GM18505 (cell line): ENCODE data around the gene KCNS3.

Experiments
- ATAC-seq: cut with Tn5 transposase; IDR thresholded peaks from one replicate; pipeline ENCODE4 v1.9.1; 2021; ENCODE audit not compliant: unreplicated experiment
- POLR2A ChIP-seq: IDR thresholded peaks from 4 replicates; pipeline ENCODE4 v1.6.1; 2011; ENCODE audit warnings: borderline replicate concordance; ENCODE audit not compliant: insufficient read depth, insufficient read length; ENCODE audit errors: extremely low read depth

KCNS3 gene

DNA sequence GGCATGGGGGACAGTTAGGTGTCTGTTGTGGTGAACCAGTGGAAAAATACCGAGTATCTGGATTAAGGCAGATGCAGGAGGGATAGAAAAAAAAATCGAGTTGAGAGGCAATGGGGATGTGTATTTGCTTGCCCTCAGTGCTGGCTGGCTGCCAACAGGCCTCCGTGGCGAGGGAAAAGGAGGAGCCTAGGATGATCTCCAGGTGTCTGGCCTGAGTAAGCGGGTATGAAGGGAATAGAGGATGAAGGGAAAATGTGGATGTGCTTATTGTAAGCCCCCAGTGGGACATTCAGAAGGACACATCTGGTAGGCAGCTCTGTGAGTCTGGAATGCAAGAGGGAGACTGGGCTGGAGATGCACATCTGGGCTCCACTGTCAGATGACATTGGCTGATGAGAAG lies 22.8 kb downstream of the KCNS3 start:
- ATAC-seq = no peak
- no peak for TF ChIP-seq POLR2A

DNA sequence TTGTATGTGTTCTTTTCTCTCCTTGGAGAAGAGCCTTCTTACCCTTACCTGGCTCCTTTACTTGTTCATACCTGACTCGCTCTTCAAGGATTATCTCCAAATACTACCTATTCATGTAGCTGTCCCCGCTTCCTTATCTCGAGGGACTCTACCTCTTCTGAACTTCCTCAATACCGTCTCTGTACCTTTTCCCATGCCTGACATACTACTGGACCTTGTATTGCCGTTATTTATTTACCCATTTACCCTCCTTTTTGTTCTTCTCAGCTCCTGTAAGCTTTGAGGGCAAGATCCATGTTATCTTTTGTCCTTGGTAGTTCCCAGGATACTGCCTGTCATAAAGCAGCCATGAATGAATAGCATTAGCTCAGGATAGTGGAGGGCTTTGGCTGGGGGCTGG lies 32.5 kb downstream of the KCNS3 start:
- no peak for ATAC-seq
- TF ChIP-seq POLR2A = no peak

DNA sequence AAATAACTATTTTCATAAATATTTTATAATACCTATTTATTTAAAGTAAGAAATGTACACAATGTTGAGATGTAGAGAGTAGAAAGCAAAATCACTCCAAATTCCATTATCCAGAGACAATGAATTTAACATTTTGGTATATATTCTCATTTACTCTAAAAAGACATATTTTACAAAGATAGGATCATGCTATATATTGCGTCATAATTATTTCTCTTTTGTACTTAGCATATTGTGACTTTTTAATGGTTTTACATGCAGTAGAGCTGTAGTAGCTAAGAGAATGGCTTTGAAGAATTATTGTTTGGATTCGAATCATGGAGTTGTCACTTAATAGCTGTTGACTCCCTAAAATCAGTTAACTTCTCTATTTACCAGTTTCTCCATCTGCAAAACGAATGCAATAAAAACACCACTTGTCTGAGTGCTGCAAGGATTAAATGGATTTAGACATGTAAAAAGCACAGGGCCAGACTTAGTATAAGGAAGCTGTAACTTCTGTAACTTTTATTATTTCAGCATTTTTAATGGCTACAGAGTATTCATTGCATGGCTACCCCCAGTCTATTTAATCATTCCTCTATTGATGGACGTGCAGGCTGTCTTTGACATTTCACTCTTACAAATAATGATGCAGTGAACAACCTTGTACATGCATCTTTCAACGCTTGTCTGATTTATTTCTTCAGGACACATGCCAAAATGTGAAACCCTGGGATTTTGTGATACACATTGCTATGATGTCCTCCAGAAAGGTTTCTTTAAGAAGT lies 33.2 kb downstream of the KCNS3 start:
- TF ChIP-seq POLR2A = no peak
- peak; percentile 23 for ATAC-seq

DNA sequence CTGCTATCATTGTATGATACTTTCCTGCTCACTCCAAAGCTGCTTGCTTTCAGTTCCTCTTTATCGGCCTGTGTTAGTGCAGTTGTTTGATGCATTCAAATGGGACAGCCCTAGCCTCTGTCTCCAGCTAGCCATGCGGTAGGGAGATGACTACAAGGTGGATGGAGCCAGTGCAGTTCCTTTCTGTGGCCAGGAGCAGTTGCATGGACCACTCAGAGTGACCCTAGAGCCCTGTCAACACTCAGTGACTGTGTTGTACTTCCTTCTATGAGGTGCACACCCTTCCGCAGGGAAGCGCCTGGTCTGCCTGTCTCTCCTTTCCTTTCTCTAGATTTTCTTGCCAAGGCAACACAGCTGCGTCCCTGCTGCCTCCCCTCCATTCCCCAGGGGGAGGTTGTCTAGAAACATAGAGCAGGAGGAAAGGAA lies 33.8 kb downstream of the KCNS3 start:
- ATAC-seq = peak; percentile 100
- TF ChIP-seq POLR2A = no peak

DNA sequence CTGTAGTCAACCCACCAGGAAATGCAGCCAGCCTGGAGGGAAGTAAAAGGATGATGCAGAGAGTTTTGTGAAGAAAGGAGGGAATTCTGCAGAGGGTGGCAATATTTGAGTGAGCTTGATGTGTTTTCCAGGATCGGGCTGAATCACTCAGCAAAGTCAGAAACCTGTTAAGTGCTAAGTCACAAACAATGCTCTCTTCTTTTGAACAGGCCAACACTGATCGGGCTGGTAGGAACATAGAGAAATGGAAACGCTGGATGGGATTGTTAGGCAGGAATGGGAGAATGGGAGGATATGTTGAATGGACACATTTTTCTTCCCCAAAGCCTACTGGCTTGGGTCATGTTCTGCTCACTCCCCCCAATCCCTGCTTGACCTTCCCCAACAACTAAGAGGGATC lies 36.6 kb downstream of the KCNS3 start:
- no peak for TF ChIP-seq POLR2A

DNA sequence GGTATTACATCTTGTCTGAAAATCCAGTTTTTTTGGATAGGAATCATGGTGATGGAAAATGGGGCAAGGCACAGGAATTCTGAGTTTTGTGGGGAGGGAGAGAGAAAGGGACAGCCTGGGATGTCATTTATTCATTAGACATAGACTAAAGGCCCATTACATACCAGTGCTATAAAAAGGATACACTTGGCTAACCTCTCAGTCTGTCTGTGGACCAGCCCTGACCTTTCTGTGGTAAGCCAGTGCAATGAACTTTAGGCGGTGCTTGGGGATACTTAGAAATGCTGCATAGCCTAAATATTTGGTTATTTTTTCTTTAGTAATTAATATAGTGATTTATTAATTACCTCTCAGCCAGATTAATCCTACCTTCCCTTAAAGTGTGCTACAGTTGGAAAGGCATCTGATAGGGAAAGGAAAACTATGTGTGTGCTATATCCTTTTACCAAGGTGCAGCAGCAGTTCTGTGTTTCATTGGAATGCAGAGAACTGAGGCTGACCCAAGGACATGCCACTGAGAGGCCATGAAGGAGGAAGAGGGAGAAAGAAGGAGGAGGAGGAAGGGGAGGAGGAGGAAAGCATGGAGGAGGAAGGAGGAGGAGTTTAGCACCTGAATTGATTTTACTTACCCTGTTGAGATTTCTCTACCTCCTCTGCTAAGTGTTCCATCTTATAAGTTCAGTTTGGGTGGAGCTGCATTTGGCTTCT lies 37.5 kb downstream of the KCNS3 start:
- no peak for ATAC-seq
- TF ChIP-seq POLR2A = no peak

More for the DNA sequence above, 36.6 kb downstream of the KCNS3 start:
- no peak for ATAC-seq

DNA sequence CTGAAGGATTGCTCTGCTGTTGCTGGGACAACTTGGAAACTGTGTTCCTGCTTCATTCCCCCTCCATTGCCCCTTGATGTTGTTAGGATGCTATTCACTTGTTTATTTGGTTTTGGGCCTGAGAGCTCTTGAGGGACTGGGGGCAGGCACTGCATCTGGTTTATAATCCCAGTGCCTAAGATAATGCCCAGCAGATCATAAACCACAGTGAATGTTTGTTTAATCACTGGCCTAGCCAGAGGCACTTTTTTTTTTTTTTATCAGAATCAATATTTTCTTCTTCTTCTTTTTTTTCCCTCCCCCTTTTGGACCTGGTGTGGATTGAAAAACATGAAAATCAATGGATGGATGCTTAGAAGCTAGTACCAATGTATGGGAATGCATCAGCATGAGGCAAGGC lies 38.1 kb downstream of the KCNS3 start:
- no peak for ATAC-seq
- no peak for TF ChIP-seq POLR2A

DNA sequence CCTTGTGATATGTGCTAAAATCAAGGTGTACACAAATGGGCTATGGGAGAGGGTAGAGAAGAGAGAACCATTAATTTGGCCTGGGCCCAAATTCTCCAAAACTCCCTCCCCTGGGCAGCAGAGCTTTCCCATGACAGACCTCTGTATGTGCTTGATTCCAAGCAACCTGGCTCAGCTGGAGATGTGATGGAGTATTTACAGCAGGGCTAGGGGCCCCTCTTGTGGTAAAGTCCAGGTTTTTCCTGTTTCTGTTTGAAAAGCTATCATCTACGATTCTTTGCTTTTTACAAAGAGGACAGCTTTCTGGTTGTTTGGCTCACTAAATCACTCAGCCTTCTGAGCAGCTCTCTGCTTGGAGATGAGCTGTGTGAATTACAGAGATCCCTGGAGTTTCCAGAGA lies 40.3 kb downstream of the KCNS3 start:
- ATAC-seq = no peak

DNA sequence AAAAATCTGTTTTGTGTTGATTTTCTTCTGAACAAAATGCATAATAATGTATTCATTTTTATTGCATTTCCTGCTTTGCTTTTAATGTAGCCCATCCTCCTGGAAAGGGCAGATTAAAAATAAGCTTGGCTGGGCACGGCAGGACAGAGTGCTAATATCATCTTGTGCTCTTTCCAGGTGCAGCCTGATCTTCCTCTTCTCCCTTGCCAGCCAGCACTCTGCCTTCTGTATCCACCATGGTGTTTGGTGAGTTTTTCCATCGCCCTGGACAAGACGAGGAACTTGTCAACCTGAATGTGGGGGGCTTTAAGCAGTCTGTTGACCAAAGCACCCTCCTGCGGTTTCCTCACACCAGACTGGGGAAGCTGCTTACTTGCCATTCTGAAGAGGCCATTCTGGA lies 52.3 kb downstream of the KCNS3 start:
- no peak for ATAC-seq
- TF ChIP-seq POLR2A = no peak

More for the DNA sequence above, 40.3 kb downstream of the KCNS3 start:
- no peak for TF ChIP-seq POLR2A

DNA sequence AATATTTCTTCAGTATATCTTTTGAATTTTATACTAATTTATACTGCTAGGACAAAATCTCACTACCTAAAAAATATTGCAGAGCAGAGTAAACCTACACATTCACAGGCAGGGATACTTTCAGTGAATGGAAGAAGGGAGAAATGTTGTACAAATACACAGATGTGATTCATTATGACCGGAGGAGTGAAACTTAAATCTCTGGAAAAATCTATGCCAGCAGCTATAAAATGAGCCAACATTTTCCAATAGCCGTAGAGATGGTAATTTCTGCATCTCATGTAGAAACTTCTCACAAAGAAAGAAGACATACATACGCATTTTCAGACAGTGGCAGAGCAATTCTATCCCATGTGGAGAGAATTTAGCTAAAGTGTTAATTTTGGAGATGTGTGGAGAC lies 54.8 kb downstream of the KCNS3 start:
- no peak for ATAC-seq
- TF ChIP-seq POLR2A = no peak

DNA sequence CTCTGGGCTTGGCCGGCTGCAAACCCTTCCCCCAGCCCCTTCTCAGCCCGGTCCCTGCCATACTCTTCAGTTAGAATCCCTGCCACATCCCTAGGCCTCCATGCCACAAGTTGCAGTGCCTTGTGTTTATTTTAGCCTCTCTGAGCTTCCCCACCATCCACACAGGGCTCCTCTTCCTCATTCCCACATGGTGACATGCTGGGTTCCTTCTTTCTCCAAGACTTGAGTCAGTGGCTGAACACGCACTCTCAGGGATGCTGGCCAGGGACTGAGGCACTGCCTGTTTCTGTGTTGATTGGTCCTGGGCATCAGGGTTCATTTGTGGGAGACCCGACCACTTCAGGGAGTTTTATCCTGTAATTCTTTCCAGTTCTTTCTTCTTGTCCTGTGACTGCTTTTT lies 56.3 kb downstream of the KCNS3 start:
- ATAC-seq = no peak
- TF ChIP-seq POLR2A = no peak

DNA sequence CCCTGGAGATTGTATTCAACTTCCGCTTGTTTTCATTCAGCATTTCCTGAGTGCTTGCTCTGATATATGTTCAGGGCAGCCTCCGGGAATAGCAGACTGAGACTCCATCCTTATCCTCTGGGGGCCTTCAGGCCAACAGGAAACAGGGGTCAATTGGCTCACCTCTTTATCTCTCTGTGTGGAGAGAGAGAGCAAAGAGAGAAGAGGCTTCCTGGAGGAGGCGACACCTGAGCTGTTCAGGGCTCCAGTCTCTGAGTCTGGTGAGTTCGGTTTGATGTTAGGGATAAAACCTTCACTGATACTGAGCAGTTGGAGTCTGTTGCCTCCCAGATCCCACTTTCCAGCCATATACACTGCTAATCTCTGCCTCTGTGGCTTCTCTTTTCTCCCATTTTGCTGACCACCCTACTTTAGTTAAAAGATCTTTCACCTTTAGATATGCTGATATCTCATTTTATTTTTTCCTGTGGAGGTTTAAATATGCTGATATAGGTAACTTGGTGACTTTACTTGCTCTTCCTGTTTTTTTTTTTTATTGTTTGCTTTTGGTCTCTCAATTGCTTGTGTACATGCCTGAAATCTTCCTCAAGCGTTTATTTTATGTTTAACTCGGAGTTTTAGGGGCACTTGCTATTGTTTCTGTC lies 56.9 kb downstream of the KCNS3 start:
- ATAC-seq = no peak
- TF ChIP-seq POLR2A = no peak

DNA sequence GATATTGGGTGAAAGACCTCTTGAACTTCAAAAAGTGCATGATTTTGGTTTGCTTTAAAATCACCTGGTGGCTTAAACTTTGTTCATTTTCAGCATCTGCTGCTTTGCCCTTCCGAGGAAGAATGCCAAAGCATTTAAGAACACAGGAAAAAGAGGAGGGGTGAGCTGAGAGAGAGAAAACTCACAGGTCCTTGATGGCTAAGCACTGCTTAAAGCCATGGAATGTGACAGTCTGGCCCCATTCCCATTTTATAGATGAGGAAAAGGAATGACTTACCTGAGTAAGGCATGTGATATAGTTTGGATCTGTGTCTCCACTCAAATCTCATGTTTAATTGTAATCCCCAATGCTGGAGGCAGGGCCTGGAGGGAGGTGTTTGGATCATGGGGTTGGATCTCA lies 58.1 kb downstream of the KCNS3 start:
- no peak for TF ChIP-seq POLR2A

DNA sequence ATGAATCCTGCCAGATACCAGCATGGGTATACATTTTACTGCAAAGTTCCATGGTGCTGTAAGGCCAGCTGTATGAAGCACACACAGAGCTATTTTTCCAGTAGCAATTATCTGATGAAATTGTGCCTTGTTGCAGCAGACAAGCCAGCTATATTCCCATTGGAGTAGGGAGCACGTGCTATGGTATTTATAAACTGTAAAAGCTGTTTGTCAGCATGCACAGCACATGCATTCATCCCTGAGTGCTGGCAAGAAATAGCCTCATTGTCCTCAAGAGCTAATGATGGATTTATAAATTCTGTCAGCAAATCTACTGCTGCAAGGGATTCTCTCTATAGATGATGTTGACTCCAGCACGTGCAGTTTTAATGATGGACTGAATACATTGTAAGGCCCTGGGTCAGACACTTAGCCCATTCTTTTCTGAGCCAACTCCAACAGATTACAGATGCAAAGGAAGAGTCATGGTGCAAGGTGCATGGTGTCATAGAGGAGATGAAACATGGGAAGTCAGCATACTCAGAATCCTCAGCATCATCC lies 61.7 kb downstream of the KCNS3 start:
- ATAC-seq = no peak
- TF ChIP-seq POLR2A = no peak

More for the DNA sequence above, 58.1 kb downstream of the KCNS3 start:
- ATAC-seq = no peak

DNA sequence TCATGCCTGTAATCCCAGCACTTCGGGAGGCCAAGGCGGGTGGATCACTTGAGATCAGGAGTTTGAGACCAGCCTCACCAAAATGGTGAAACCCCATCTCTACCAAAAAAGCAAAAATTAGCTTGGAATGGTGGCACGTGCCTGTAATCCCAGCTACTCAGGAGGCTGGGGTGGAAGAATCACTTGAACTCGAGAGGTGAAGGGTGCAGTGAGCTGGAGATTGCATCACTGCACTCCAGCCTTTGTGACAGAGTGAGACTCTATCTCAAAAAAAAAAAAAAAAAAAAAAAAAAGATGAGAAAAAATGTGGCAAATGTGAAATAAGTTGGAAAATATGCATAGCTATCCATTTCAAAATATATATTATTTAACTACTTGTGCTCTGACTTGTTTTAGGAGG lies 65.0 kb downstream of the KCNS3 start:
- ATAC-seq = no peak
- no peak for TF ChIP-seq POLR2A
